ENCODE measurements around the gene CAMK2D.
"Not testable (repeated sequence)": the region's sequence is repeated elsewhere in the genome, so short reads cannot be mapped to it uniquely, and the experiment has no call there.

CAMK2D gene

GRCh38 chr4:113768952-113769351, 7.4 kb upstream of the CAMK2D start:
- Histone ChIP-seq H3K9me2 (replicated peaks; ENCODE audit: insufficient read depth, low read length) (no peaks in the 10 kb centered on the region), H3K36me3 (replicated peaks; ENCODE audit: insufficient read depth, low read length) (no peaks in the 10 kb centered on the region), H3F3A (ENCODE audit: insufficient read depth, low read length) (no peaks in the 10 kb centered on the region), H3K4me1 (ENCODE audit: low read length) (no peaks in the 10 kb centered on the region), H2AFZ (ENCODE audit: low read length) (no peak overlapping the region), H3K9ac (ENCODE audit: low read length) (no peak overlapping the region), H3K27ac (ENCODE audit: low read length) (no peak overlapping the region; the same call in 1 of the 2 replicates), H3K9me3 (replicated peaks; ENCODE audit: insufficient read depth, low read length) (no peaks in the 10 kb centered on the region), H3K4me3 (ENCODE audit: low read length) (no peak overlapping the region), H4K20me1 (ENCODE audit: insufficient read depth, low read length) (no peaks in the 10 kb centered on the region), H3K79me2 (ENCODE audit: low read length) (no peaks in the 10 kb centered on the region), H3K4me2 (ENCODE audit: low read depth, low read length) (no peak overlapping the region), H3K27me3 (replicated peaks; ENCODE audit: insufficient read depth, low read length) (no peaks in the 10 kb centered on the region)
- DNase-seq, result no peak
- no peak for TF ChIP-seq EZH2phosphoT487 (IDR thresholded peaks at IDR 0.05; ENCODE audit: low read length)
- no peak for TF ChIP-seq CTCF (IDR thresholded peaks at IDR 0.05; ENCODE audit: low read length)
- TF ChIP-seq EZH2 (optimal IDR thresholded peaks at IDR 0.05; ENCODE audit: low read depth, low read length), result no peak

GRCh38 chr4:113766882-113767281, 5.3 kb upstream of the CAMK2D start:
- Histone ChIP-seq H4K20me1 (ENCODE audit: insufficient read depth, low read length) (no peaks in the 10 kb centered on the region), H3K36me3 (replicated peaks; ENCODE audit: insufficient read depth, low read length) (no peaks in the 10 kb centered on the region), H3K9ac (ENCODE audit: low read length) (no peak overlapping the region), H2AFZ (ENCODE audit: low read length) (no peak overlapping the region), H3K4me1 (ENCODE audit: low read length) (peaks cover 5% of the 10 kb centered on the region; the same call in 1 of the 2 replicates), H3F3A (ENCODE audit: insufficient read depth, low read length) (peaks cover 13% of the 10 kb centered on the region), H3K27me3 (replicated peaks; ENCODE audit: insufficient read depth, low read length) (no peaks in the 10 kb centered on the region), H3K4me3 (ENCODE audit: low read length) (no peak overlapping the region), H3K9me2 (replicated peaks; ENCODE audit: insufficient read depth, low read length) (no peaks in the 10 kb centered on the region), H3K4me2 (ENCODE audit: low read depth, low read length) (no peak overlapping the region), H3K79me2 (ENCODE audit: low read length) (no peaks in the 10 kb centered on the region), H3K9me3 (replicated peaks; ENCODE audit: insufficient read depth, low read length) (no peaks in the 10 kb centered on the region), H3K27ac (ENCODE audit: low read length) (no peak overlapping the region)
- no peak for TF ChIP-seq EZH2phosphoT487 (IDR thresholded peaks at IDR 0.05; ENCODE audit: low read length)
- TF ChIP-seq EZH2 (optimal IDR thresholded peaks at IDR 0.05; ENCODE audit: low read depth, low read length), result no peak
- no peak for TF ChIP-seq CTCF (IDR thresholded peaks at IDR 0.05; ENCODE audit: low read length)
- DNase-seq, result no peak

- no peak for DNase-seq
- Histone ChIP-seq H3K36me3 (replicated peaks; ENCODE audit: insufficient read depth, low read length) (no peaks in the 10 kb centered on the region), H3K9ac (ENCODE audit: low read length) (no peak overlapping the region), H2AFZ (ENCODE audit: low read length) (no peak overlapping the region), H4K20me1 (ENCODE audit: insufficient read depth, low read length) (no peaks in the 10 kb centered on the region), H3K27ac (ENCODE audit: low read length) (no peak overlapping the region), H3K9me2 (replicated peaks; ENCODE audit: insufficient read depth, low read length) (no peaks in the 10 kb centered on the region), H3K9me3 (replicated peaks; ENCODE audit: insufficient read depth, low read length) (no peaks in the 10 kb centered on the region), H3K4me1 (ENCODE audit: low read length) (peaks cover 12% of the 10 kb centered on the region; the same call in 1 of the 2 replicates), H3K27me3 (replicated peaks; ENCODE audit: insufficient read depth, low read length) (no peaks in the 10 kb centered on the region), H3K4me2 (ENCODE audit: low read depth, low read length) (no peak overlapping the region), H3K4me3 (ENCODE audit: low read length) (no peak overlapping the region), H3F3A (ENCODE audit: insufficient read depth, low read length) (peaks cover 20% of the 10 kb centered on the region), H3K79me2 (ENCODE audit: low read length) (peaks cover 6% of the 10 kb centered on the region; the same call in 1 of the 2 replicates)
- TF ChIP-seq CTCF (IDR thresholded peaks at IDR 0.05; ENCODE audit: low read length) (no peak), EZH2 (optimal IDR thresholded peaks at IDR 0.05; ENCODE audit: low read depth, low read length) (no peak), EZH2phosphoT487 (IDR thresholded peaks at IDR 0.05; ENCODE audit: low read length) (no peak)
Measured at GRCh38 chr4:113764720-113765264, 3.3 kb upstream of the CAMK2D start.

GRCh38 chr4:113763923-113764322, 2.4 kb upstream of the CAMK2D start:
- Histone ChIP-seq H3K4me1 (ENCODE audit: low read length) (peaks cover 12% of the 10 kb centered on the region; the same call in 1 of the 2 replicates), H3F3A (ENCODE audit: insufficient read depth, low read length) (peaks cover 20% of the 10 kb centered on the region)
- not testable (repeated sequence) for H3K9ac ChIP-seq (ENCODE audit: low read length); H3K4me2 ChIP-seq (ENCODE audit: low read depth, low read length); H3K27me3 ChIP-seq (replicated peaks; ENCODE audit: insufficient read depth, low read length); H3K79me2 ChIP-seq (ENCODE audit: low read length); H3K36me3 ChIP-seq (replicated peaks; ENCODE audit: insufficient read depth, low read length); H4K20me1 ChIP-seq (ENCODE audit: insufficient read depth, low read length); H3K27ac ChIP-seq (ENCODE audit: low read length); DNase-seq; H3K4me3 ChIP-seq (ENCODE audit: low read length); H3K9me3 ChIP-seq (replicated peaks; ENCODE audit: insufficient read depth, low read length); H2AFZ ChIP-seq (ENCODE audit: low read length); H3K9me2 ChIP-seq (replicated peaks; ENCODE audit: insufficient read depth, low read length)
